HepG2 (cell line): ENCODE results near the gene PHLPP2. TPM values are rescaled to one million over a fixed set of nuclear protein-coding genes. Genes with fewer than 3 reads are reported as not detected.

Source experiments
- ATF4 ChIP-seq, 2 experiments: fragments of 450-650 bp in 1 of 2; sonication (generic) in 1 of 2; formaldehyde crosslinking; IDR thresholded peaks; 2 replicates each; pipeline versions ENCODE4 v1.5.0 to v1.8.0; 2020 to 2022; ENCODE audit warnings: mild to moderate bottlenecking in 1 of 2, missing genetic modification reagents in 1 of 2
- ERF ChIP-seq: IDR thresholded peaks from 2 replicates; pipeline ENCODE4 v1.6.1; 2018; ENCODE audit warnings: missing biosample characterization, missing genetic modification reagents
- KDM5B ChIP-seq: sonication (generic); formaldehyde crosslinking; IDR thresholded peaks from 2 replicates; pipeline ENCODE4 v1.4.0; 2020; ENCODE audit warnings: missing genetic modification reagents, mild to moderate bottlenecking, borderline replicate concordance
- NPAS2 ChIP-seq: sonication (generic); formaldehyde crosslinking; IDR thresholded peaks from 2 replicates; pipeline ENCODE4 v1.8.0; 2022; ENCODE audit warnings: mild to moderate bottlenecking, missing genetic modification reagents, borderline replicate concordance
- SIX4 ChIP-seq: sonication (generic); formaldehyde crosslinking; IDR thresholded peaks from 2 replicates; pipeline ENCODE4 v1.4.0; 2020; ENCODE audit warnings: missing genetic modification reagents
- SP4 ChIP-seq: sonication (generic); formaldehyde crosslinking; IDR thresholded peaks from 2 replicates; pipeline ENCODE4 v1.8.1; 2023; ENCODE audit warnings: mild to moderate bottlenecking, missing genetic modification reagents
- TBP ChIP-seq: sonication (generic); formaldehyde crosslinking; IDR thresholded peaks from 2 replicates; pipeline ENCODE4 v1.5.0; 2020; ENCODE audit warnings: missing genetic modification reagents
- ZNF205 ChIP-seq: IDR thresholded peaks from 2 replicates; pipeline ENCODE4 v1.6.1; 2018; ENCODE audit warnings: missing biosample characterization, missing genetic modification reagents
- ZNF530 ChIP-seq: sonication (generic); formaldehyde crosslinking; IDR thresholded peaks from 2 replicates; pipeline ENCODE4 v1.5.0; 2020; ENCODE audit warnings: low read depth, mild to moderate bottlenecking, missing genetic modification reagents
- ZNF703 ChIP-seq: sonication (generic); formaldehyde crosslinking; IDR thresholded peaks from 2 replicates; pipeline ENCODE4 v1.5.1; 2020; ENCODE audit warnings: missing genetic modification reagents, mild to moderate bottlenecking, moderate library complexity, borderline replicate concordance
- polyA plus RNA-seq, 8 experiments: library from polyadenylated mRNA; depleted of rRNA in 3 of 8; stranded (reverse) in 7 of 8; unstranded in 1 of 8; fragments of >200 nt; fragmentation: Illumina TruSeq in 4 of 8; extraction: Trizol in 4 of 8; gene quantifications; 2 replicates each; pipeline versions ENCODE4 v1.2.1 to v1.2.3, GENCODE V29; 2011 to 2016; ENCODE audit warnings: low read depth in 4 of 8, missing spikeins in 1 of 8, mixed read lengths in 1 of 8; ENCODE audit not compliant: insufficient read depth in 1 of 8
- total RNA-seq, 5 experiments: library from RNA; depleted of rRNA; stranded (reverse); fragments of >200 nt; fragmentation: Illumina TruSeq; extraction: Trizol; gene quantifications; 2 replicates each; pipeline ENCODE4 v1.2.3, GENCODE V29; 2016; ENCODE audit warnings: low read depth in 1 of 5
- TF ChIP-seq, protein P1 (sequence below): sonication (generic); formaldehyde crosslinking; IDR thresholded peaks from 2 replicates; pipeline ENCODE4 v1.4.0; 2020; ENCODE audit warnings: missing genetic modification reagents

The PHLPP2 gene
- total and polyA plus RNA-seq, 2 of the 13 experiments (the other 11 are each of a cell fraction or from before 2014, with no cell fraction given), result 8.9 TPM

DNA sequence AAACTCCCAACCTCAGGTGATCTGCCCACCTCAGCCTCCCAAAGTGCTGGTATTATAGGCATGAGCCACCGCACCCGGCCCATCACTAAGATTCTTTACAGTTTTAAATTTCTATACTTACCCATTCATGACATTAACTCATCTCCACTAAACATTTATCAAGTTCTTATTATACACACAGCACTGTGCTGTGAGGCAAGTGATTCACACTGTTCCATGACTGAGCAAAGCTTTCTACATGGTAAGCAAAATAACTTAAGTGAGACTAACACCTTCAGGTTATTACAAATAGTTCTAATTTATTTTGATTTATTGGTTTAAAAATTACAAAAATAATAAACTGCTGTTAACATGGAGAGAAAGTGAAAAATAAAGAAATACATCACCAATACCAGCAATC lies 65.0 kb downstream of the PHLPP2 start (continued):
- TF ChIP-seq TBP, result no peak
- TF ChIP-seq, protein P1, sequence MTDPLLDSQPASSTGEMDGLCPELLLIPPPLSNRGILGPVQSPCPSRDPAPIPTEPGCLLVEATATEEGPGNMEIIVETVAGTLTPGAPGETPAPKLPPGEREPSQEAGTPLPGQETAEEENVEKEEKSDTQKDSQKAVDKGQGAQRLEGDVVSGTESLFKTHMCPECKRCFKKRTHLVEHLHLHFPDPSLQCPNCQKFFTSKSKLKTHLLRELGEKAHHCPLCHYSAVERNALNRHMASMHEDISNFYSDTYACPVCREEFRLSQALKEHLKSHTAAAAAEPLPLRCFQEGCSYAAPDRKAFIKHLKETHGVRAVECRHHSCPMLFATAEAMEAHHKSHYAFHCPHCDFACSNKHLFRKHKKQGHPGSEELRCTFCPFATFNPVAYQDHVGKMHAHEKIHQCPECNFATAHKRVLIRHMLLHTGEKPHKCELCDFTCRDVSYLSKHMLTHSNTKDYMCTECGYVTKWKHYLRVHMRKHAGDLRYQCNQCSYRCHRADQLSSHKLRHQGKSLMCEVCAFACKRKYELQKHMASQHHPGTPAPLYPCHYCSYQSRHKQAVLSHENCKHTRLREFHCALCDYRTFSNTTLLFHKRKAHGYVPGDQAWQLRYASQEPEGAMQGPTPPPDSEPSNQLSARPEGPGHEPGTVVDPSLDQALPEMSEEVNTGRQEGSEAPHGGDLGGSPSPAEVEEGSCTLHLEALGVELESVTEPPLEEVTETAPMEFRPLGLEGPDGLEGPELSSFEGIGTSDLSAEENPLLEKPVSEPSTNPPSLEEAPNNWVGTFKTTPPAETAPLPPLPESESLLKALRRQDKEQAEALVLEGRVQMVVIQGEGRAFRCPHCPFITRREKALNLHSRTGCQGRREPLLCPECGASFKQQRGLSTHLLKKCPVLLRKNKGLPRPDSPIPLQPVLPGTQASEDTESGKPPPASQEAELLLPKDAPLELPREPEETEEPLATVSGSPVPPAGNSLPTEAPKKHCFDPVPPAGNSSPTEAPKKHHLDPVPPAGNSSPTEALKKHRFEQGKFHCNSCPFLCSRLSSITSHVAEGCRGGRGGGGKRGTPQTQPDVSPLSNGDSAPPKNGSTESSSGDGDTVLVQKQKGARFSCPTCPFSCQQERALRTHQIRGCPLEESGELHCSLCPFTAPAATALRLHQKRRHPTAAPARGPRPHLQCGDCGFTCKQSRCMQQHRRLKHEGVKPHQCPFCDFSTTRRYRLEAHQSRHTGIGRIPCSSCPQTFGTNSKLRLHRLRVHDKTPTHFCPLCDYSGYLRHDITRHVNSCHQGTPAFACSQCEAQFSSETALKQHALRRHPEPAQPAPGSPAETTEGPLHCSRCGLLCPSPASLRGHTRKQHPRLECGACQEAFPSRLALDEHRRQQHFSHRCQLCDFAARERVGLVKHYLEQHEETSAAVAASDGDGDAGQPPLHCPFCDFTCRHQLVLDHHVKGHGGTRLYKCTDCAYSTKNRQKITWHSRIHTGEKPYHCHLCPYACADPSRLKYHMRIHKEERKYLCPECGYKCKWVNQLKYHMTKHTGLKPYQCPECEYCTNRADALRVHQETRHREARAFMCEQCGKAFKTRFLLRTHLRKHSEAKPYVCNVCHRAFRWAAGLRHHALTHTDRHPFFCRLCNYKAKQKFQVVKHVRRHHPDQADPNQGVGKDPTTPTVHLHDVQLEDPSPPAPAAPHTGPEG (CRISPR knock-in tag), result no peak
- TF ChIP-seq NPAS2, result no peak
- TF ChIP-seq SP4 (CRISPR knock-in tag), result no peak
- TF ChIP-seq ERF (CRISPR knock-in tag), result no peak
- TF ChIP-seq SIX4 (CRISPR knock-in tag), result no peak
- no peak for TF ChIP-seq ZNF205 (CRISPR knock-in tag)
- no peak for TF ChIP-seq KDM5B (CRISPR knock-in tag)
- no peak for TF ChIP-seq ATF4 (CRISPR knock-in tag; IDR thresholded peaks at IDR 0.05)
- no peak for TF ChIP-seq ZNF530 (CRISPR knock-in tag)
- TF ChIP-seq ZNF703 (CRISPR knock-in tag), result no peak
- TF ChIP-seq, all 625 proteins: peak for 0
